Daoy (cell line): Measurements from ENCODE around the gene SLC8A3. TPM values are rescaled to one million over a fixed set of nuclear protein-coding genes. Genes with fewer than 3 reads are reported as not detected.
"Not testable (repeated sequence)": the region's sequence is repeated elsewhere in the genome, so short reads cannot be mapped to it uniquely, and the experiment has no call there.

ENCODE experiments used
- DNase-seq: peaks from one replicate; pipeline ENCODE4 v3.0.0-alpha.2; 2015; ENCODE audit warnings: low read depth
- total RNA-seq: library from RNA; depleted of rRNA; stranded (reverse); fragments of >200 nt; shearing (Covaris generic); gene quantifications from 2 replicates; pipeline ENCODE4 v1.2.3, GENCODE V29; 2014; rRNA removed

SLC8A3 gene, protein sequence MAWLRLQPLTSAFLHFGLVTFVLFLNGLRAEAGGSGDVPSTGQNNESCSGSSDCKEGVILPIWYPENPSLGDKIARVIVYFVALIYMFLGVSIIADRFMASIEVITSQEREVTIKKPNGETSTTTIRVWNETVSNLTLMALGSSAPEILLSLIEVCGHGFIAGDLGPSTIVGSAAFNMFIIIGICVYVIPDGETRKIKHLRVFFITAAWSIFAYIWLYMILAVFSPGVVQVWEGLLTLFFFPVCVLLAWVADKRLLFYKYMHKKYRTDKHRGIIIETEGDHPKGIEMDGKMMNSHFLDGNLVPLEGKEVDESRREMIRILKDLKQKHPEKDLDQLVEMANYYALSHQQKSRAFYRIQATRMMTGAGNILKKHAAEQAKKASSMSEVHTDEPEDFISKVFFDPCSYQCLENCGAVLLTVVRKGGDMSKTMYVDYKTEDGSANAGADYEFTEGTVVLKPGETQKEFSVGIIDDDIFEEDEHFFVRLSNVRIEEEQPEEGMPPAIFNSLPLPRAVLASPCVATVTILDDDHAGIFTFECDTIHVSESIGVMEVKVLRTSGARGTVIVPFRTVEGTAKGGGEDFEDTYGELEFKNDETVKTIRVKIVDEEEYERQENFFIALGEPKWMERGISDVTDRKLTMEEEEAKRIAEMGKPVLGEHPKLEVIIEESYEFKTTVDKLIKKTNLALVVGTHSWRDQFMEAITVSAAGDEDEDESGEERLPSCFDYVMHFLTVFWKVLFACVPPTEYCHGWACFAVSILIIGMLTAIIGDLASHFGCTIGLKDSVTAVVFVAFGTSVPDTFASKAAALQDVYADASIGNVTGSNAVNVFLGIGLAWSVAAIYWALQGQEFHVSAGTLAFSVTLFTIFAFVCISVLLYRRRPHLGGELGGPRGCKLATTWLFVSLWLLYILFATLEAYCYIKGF
- total RNA-seq, result 0.40 and 1.9 TPM in 2 replicates

GRCh38 chr14:70188659-70189455 lies at the start of gene SLC8A3:
SLC8A3 (minus strand) TSS chr14:70188951; CDS start chr14:70168422, 20,529 bp downstream.
- peak; percentile 75 for DNase-seq

GRCh38 chr14:70237710-70238109 lies 49.0 kb upstream of the SLC8A3 start:
- DNase-seq, result peak; percentile 11

- DNase-seq, result no peak
Measured at GRCh38 chr14:70234066-70234950, 45.6 kb upstream of the SLC8A3 start.

DNA sequence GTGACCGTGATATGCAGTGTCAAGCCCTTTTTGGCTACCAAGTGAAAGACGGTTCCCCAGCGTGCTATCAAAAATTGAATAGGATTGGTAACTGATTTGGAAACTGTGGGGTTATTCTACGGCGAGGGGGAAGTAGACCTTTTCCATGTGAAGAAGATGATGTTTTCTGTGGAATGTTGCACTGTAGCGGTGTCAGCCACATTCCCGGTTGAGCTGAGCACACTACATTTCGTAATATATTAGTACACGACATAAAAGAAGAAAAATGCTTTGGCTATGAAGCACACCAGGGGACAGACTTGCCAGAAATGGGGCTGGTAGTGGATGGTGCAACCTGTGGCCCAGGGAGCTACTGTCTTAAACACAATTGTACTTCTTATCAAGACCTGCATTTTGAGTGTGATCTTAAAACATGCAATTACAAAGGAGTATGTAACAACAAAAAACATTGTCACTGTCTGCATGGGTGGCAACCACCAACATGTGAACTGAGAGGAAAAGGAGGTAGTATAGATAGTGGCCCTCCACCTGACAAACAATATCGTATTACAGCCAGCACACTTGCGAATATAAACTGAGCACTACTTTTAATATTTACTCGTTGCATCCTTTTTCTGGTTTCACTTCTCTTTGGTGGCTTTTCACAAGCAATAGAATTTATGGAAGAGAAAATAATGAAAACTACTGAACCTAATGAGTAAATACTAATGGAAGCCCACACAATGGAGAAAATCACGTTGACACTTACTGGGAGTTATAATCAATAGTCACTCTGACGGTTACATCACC lies 43.2 kb upstream of the SLC8A3 start:
- DNase-seq, result not testable (repeated sequence)

DNA sequence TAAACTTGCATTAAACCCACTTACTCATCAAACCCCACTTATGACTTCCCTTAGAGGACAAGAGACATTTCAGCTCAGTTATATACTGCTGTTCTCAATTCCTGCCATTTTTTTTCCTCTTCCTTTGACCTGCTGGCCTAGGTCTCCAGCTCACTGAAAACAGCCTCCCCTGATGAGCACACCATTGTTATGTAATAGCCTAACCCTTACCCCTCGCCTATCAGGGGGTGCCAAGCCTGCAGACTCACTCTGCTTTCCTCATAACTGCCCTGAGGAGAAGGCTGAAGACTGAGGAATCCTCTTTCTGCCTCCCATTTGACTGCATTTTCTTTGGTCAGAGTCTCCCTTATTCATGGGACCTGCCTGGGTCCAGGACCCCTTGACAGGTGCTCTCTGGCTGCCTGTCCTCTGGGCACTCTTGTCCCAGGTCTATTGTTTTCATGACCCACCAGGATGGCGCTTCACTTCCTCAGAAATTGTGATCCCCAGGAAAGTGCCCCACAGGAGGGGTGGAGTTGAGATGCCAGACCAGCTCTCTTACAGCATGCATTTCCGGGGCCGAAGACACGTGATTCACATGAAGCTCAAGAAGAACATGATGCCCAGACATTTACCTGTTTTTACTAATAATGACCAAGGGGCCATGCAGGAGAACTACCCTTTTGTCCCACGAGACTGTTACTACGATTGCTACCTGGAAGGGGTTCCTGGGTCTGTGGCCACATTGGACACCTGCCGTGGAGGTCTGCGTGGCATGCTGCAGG lies 41.3 kb upstream of the SLC8A3 start:
- DNase-seq, result not testable (repeated sequence)

DNA sequence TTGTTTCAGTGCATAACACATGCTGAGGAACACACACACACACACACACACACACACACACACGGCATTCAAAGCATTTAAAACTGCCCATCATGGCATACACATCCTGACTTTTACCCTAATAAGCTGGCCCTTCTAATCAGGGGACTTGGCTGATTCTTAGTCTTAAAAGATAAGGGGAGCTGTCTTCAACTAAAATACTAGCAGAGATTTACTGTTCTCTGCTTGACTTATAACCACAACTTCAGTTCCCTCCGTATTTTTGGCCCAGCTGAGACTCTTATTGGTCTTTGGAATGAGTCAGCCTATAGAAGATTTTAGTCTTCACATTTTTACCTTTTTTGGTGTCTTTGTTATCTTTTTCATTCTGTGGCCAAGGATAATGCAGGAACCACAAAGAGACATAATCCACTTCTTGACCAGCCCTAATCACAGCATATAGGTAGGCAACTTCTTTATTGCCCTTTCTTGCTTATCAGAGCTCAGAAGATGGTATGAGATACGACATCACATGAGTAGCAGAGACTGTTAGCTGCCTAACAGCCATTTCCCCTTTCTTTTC lies 25.1 kb upstream of the SLC8A3 start:
- DNase-seq, result peak; percentile 48

DNA sequence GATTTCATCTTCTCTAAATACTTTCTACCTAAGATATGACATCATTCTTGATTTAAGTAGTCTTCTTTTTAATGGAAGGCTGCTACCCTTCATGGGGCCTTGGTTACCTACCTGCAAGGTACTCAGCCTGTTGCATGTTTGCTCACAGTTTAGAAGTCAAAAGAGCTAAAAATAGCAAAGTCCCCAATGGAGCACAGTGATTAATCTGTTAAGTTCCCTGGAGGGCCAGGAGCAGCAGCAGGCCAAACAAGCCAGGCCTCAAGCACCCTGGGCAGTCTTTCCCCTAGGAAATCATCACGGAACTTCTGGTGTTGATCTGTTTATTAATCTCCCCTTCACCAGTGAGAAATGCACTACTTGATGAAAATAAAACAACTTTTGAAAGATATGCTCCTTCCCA lies 24.0 kb upstream of the SLC8A3 start:
- DNase-seq, result no peak

DNA sequence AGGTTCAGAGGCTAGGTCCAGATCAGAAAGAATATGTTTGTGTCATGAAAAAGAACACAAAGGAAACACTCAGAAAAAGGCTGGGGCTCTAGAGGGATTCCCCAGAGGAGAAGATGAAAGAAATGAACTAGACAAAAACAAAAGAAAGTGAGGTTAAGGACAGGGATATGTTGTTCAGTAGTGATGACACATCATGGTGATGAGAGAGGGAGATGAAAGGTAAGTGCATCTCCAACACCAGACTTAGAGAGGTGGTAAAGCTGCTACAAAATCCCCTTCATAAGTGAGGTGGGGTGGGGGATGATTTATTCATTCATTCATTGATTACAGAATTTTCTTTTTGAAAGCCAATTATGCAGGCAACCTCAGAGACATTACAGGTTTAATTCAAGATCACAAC lies 19.6 kb upstream of the SLC8A3 start:
- DNase-seq, result no peak

DNA sequence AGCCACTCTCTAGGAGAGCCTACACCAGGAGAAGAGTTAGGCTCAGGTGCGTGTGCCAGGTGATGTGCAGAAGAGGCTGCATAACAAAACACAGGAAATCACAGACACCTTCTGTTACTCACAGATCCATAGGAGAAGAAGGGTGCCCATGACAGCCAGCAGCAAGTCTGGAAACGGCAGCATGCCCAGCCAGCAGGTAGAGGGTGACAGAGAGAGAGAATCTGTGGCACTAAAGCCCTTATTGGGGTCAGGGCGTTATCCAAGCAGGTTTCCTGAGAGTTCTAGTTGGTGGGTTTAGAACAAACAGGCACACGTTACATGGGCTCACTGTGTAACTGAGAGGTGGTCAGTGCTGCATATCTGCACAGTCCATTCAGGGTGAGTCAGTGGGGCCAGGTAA lies 14.9 kb upstream of the SLC8A3 start:
- no peak for DNase-seq

- DNase-seq, result no peak
Measured at GRCh38 chr14:70201994-70202393, 13.2 kb upstream of the SLC8A3 start.

DNA sequence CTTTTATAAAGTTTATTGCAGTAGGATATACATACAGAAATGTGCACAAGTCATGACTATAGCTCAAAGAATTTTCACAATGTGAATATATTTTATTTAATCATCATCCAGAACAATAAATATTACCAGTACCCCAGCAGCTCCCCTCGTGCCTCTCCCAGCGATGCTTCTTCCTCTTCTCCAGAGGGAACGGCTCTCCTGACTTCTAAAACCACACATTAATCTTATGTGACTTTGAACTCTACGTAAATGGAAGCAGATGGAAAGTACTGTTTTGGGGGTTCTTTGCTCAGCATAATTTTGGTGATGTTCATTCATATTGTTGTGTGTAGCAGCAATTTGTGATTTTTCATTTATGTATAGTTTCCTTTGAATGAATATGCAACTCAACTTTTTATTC lies 4.6 kb upstream of the SLC8A3 start:
- no peak for DNase-seq

DNA sequence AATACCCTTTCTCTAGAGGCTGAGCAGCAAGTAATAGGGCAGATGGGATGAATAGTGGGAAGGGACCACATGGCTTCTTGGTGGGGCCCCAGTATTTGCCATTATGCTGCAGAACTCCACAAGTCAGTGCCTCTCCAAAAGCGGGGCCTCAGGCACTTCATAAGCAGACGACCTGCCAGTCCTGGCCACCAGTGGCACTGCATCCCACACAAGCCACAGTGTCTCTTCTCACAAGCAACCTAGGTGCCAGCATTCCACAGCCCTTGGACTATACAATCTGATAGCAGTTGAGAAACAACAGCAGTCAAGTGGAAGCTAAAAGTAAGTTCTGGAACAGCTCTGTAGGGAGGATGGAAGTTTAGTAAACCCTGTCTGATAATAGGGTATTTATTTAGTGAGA lies 4.2 kb upstream of the SLC8A3 start:
- no peak for DNase-seq

DNA sequence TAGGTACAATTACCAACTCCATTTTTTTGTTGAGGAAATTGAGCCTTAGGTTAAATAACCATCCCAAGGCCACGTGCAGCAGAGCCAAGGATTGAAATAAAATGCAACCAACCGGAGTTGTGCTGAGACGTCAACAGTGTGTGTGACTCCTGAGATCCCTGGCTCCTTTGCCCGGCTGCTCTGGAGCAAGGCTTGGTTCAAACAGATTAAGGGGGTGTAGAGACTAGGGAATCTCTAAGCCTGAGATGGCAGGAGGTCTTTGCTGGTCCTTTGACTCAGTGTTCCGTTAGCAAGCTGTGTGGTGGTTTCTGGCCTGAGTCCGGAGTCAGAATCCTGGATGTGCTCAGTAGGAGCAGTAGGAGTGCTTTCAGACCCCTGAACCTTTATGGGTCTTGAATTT lies 1.4 kb upstream of the SLC8A3 start:
- no peak for DNase-seq

- no peak for DNase-seq
Measured at GRCh38 chr14:70189456-70190077, 816 bp upstream of the SLC8A3 start.

- DNase-seq, result peak; percentile 58
Measured at GRCh38 chr14:70188322-70188658, 461 bp downstream of the SLC8A3 start.

DNA sequence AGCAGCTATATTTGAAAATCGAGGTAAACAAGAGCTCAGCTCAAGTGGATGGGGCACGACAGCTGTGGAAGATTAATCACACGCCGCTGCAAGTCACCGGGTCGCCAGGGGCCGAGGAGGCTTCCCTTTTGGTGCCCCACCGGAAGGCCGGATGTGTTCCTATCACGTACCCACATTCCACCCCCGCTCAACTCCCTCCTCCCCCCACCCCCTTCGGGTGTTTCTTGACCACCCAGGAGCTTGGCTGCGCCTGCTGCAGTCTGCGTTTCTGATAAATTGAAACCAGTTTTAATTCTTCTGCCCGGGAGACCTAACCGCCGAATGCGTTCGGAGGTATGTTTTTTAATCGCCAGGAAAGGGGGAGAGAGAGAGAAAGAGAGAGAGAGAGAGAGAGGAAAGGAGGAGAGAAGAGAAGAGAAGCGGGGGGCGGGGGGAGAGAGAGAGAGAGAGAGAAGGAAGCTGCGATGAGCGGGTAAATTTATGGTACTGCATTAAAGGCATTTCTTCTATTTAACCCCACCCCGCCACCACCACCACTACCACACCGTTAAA lies 1.8 kb downstream of the SLC8A3 start:
- peak; percentile 67 for DNase-seq

DNA sequence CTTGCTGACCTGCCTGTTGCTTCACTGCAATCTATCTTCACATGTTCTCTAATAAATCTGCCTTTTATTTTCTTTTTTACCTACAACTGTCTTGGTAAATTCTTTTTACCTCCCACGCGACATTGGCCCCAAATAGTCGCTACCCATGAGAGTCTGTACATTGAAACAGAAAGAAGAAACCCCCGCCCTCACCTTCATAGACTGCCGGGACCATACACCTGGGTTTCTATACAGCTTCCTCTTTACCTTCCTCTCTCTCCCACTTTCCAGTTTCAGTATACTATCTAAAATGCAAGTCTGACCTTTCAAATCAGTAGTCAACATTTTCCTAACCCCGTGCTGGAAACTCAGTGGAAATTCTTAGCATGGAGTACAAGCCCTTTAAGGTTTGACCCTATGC lies 4.8 kb downstream of the SLC8A3 start:
- no peak for DNase-seq

DNA sequence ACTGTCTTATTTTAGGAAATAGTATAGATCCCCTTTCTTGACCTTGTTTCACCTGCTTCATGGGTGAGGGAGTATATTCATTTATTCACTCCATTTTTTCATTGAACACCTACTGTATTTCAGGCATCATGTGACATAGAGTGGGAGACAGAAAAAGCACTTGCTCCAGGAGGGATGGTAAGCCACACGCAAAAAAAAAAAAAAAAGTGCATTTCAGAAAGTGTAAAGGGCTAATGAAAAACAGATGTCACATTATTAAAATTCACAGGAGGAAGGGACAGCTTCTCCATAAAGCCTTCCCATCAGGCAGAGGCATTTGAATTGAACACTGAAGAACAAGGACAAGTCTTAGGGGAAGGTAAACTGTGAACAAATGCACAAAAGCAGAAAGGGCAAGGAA lies 7.5 kb downstream of the SLC8A3 start:
- DNase-seq, result no peak
